DOHH2 (cell line): Measurements from ENCODE around the gene TSHZ2.

ENCODE experiments used
- EZH2phosphoT487 ChIP-seq: fragments of 200-600 bp; sonication (generic); IDR thresholded peaks from 2 replicates; pipeline ENCODE4 v1.6.1; 2017; ENCODE audit warnings: borderline replicate concordance, mild to moderate bottlenecking, antibody characterized with exemption, low read length, moderate library complexity, mixed read lengths
- TF ChIP-seq, protein P1 (sequence below): fragments of 200-600 bp; sonication (generic); IDR thresholded peaks from one replicate; pipeline ENCODE4 v1.5.1; 2014; ENCODE audit warnings: antibody characterized with exemption, mild to moderate bottlenecking, low read depth, low read length; ENCODE audit not compliant: poor library complexity, severe bottlenecking

DNA sequence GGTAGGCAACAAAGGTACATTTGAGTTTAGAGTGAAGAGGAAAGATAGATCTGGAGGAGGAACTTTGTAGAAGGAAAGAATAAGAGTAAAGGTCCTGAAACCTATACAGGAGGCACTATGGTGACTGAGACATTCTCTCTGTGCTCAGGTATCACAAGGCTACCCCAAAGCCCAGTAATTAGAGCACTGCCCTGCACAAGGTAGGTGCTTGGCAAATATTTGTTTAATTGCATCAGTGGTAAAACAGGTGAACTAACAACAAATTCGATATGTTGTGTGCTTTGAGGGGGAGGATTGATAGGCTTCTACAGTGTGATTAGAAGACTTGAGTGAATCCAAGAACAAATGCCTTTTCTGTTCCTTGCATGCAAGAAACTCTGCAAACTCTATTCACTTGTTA is 6.8 kb upstream of the TSHZ2 start:
- TF ChIP-seq, protein P1, sequence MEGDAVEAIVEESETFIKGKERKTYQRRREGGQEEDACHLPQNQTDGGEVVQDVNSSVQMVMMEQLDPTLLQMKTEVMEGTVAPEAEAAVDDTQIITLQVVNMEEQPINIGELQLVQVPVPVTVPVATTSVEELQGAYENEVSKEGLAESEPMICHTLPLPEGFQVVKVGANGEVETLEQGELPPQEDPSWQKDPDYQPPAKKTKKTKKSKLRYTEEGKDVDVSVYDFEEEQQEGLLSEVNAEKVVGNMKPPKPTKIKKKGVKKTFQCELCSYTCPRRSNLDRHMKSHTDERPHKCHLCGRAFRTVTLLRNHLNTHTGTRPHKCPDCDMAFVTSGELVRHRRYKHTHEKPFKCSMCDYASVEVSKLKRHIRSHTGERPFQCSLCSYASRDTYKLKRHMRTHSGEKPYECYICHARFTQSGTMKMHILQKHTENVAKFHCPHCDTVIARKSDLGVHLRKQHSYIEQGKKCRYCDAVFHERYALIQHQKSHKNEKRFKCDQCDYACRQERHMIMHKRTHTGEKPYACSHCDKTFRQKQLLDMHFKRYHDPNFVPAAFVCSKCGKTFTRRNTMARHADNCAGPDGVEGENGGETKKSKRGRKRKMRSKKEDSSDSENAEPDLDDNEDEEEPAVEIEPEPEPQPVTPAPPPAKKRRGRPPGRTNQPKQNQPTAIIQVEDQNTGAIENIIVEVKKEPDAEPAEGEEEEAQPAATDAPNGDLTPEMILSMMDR, result no peak
- TF ChIP-seq EZH2phosphoT487, result no peak
